A549 (cell line): ENCODE data around the gene TSPAN19. TPM values are rescaled to one million over a fixed set of nuclear protein-coding genes. Genes with fewer than 3 reads are reported as not detected.

ENCODE experiments used
- ATAC-seq, 2 experiments: fragments of 200-7000 bp in 1 of 2; fragments of >200 bp in 1 of 2; cut with Nextera tagmentation in 1 of 2; cut with Tn5 transposase in 1 of 2; 3 replicates each; pipeline versions ENCODE4 v1.8.0 to v1.9.1; 2018 to 2020; ENCODE audit warnings: mild to moderate bottlenecking in 1 of 2, moderate library complexity in 1 of 2
- CTCF ChIA-PET: fragments of 300-600 bp; sonication (Branson Sonifier 250); formaldehyde crosslinking; extraction: SDS; loops from one replicate; lab custom pipeline; 2021; ENCODE audit warnings: antibody characterized with exemption, inconsistent platforms; lab: Yijun Ruan, JAX
- POLR2A ChIA-PET: fragments of 350-600 bp; formaldehyde crosslinking; extraction: SDS; loops from one replicate; lab custom pipeline; 2021; ENCODE audit warnings: antibody characterized with exemption, inconsistent platforms; lab: Yijun Ruan, JAX
- DNase-seq, 2 experiments: peaks; one replicate each; pipeline versions ENCODE4 v3.0.0 to v3.0.0-alpha.2; 2011 to 2016; ENCODE audit warnings: low read depth in 1 of 2, low spot score in 1 of 2
- FAIRE-seq: peaks from 2 replicates; lab custom pipeline; 2011; peaks lifted over from hg19 to GRCh38; lab: Jason Lieb, UNC
- H3K27ac ChIP-seq, 2 experiments: fragments of >200 bp; sonication (Bioruptor Twin); formaldehyde crosslinking; 3 replicates each; pipeline ENCODE4 v1.5.1; 2016 to 2017
- H3K4me1 ChIP-seq: fragments of >200 bp; sonication (Bioruptor Twin); formaldehyde crosslinking; 3 replicates; pipeline ENCODE4 v1.6.1; 2016
- H3K4me2 ChIP-seq: fragments of >200 bp; sonication (Bioruptor Twin); formaldehyde crosslinking; 3 replicates; pipeline ENCODE4 v1.6.1; 2016
- H3K4me3 ChIP-seq: fragments of >200 bp; sonication (Bioruptor Twin); formaldehyde crosslinking; 3 replicates; pipeline ENCODE4 v1.5.1; 2016
- H3K9me3 ChIP-seq: fragments of >200 bp; sonication (Bioruptor Twin); formaldehyde crosslinking; 3 replicates; pipeline ENCODE4 v1.6.1; 2016
- BCL3 ChIP-seq: fragments of >200 bp; sonication (Bioruptor Twin); formaldehyde crosslinking; IDR thresholded peaks from 3 replicates; pipeline ENCODE4 v1.6.1; 2016
- CEBPB ChIP-seq, 2 experiments: fragments of >200 bp in 1 of 2; sonication (Bioruptor Twin) in 1 of 2; formaldehyde crosslinking in 1 of 2; IDR thresholded peaks; 2 replicates each; pipeline ENCODE4 v1.6.1; 2012 to 2016
- CHD2 ChIP-seq: fragments of 150-350 bp; IDR thresholded peaks from 2 replicates; pipeline ENCODE4 v1.6.1; 2014; ENCODE audit warnings: low read length; ENCODE audit not compliant: partially characterized antibody
- CTCF ChIP-seq: fragments of >200 bp; sonication (Bioruptor Twin); formaldehyde crosslinking; IDR thresholded peaks from 3 replicates; pipeline ENCODE4 v1.5.1; 2016
- FOSL2 ChIP-seq, 2 experiments: fragments of 450-650 bp in 1 of 2; fragments of >200 bp in 1 of 2; sonication (Bioruptor Twin) in 1 of 2; formaldehyde crosslinking; IDR thresholded peaks; 2 replicates each; pipeline versions ENCODE4 v1.5.0 to v1.6.1; 2016 to 2020; ENCODE audit warnings: mild to moderate bottlenecking in 1 of 2, moderate library complexity in 1 of 2
- HDAC2 ChIP-seq: fragments of 200-600 bp; sonication (generic); IDR thresholded peaks from 2 replicates; pipeline ENCODE4 v1.6.1; 2016
- HOXB13 ChIP-seq: fragments of 250-450 bp; sonication (Bioruptor Pico); IDR thresholded peaks from 2 replicates; pipeline ENCODE4 v1.5.0; 2020; ENCODE audit warnings: low read depth, mild to moderate bottlenecking, moderate library complexity
- MAZ ChIP-seq: fragments of 150-350 bp; IDR thresholded peaks from 2 replicates; pipeline ENCODE4 v1.6.1; 2014; ENCODE audit warnings: antibody characterized with exemption, low read depth, low read length, borderline replicate concordance
- MYC ChIP-seq: IDR thresholded peaks from 2 replicates; pipeline ENCODE4 v1.6.1; 2012; ENCODE audit warnings: mild to moderate bottlenecking, inconsistent platforms, low read length, improper control_type of control experiment, borderline replicate concordance
- PHF8 ChIP-seq: fragments of 200-600 bp; sonication (generic); IDR thresholded peaks from 2 replicates; pipeline ENCODE4 v1.6.1; 2016; ENCODE audit warnings: low read depth, mild to moderate bottlenecking, antibody characterized with exemption, moderate library complexity, borderline replicate concordance
- POLR2A ChIP-seq: IDR thresholded peaks from 2 replicates; pipeline ENCODE4 v1.6.1; 2012; ENCODE audit warnings: mild to moderate bottlenecking, low read length
- POLR2AphosphoS2 ChIP-seq: conservative IDR thresholded peaks from 2 replicates; pipeline ENCODE4 v1.6.1; 2012; ENCODE audit warnings: low read length, improper control_type of control experiment, inconsistent platforms
- RAD21 ChIP-seq, 2 experiments: fragments of >200 bp in 1 of 2; sonication (Bioruptor Twin) in 1 of 2; formaldehyde crosslinking in 1 of 2; IDR thresholded peaks in 1 of 2; conservative IDR thresholded peaks in 1 of 2; 2 replicates in 1 of 2; 3 replicates in 1 of 2; pipeline ENCODE4 v1.6.1; 2012 to 2018; ENCODE audit warnings: inconsistent platforms in 1 of 2
- SREBF2 ChIP-seq: fragments of 450-650 bp; IDR thresholded peaks from 2 replicates; pipeline ENCODE4 v1.6.1; 2014; ENCODE audit warnings: mild to moderate bottlenecking, moderate library complexity
- TFCP2L1 ChIP-seq: fragments of 250-450 bp; sonication (Bioruptor Pico); IDR thresholded peaks from 2 replicates; pipeline ENCODE4 v1.5.0; 2021; ENCODE audit warnings: mild to moderate bottlenecking
- TP53 ChIP-seq: fragments of 250-450 bp; sonication (Bioruptor Pico); IDR thresholded peaks from 2 replicates; pipeline ENCODE4 v1.5.0; 2021; ENCODE audit warnings: mild to moderate bottlenecking, moderate library complexity
- USF2 ChIP-seq: fragments of 450-650 bp; IDR thresholded peaks from 2 replicates; pipeline ENCODE4 v1.6.1; 2014; ENCODE audit warnings: antibody characterized with exemption
- ZC3H11A ChIP-seq: fragments of 450-650 bp; IDR thresholded peaks from 2 replicates; pipeline ENCODE4 v1.6.1; 2014; ENCODE audit warnings: antibody characterized with exemption, mild to moderate bottlenecking
- WGBS: methylation state at CpG from one replicate; pipeline ENCODE4 v1.1.6; 2017; ENCODE audit errors: missing lambda C conversion rate; 5-methylcytosine and 5-hydroxymethylcytosine counted together
- polyA plus RNA-seq, 4 experiments: library from polyadenylated mRNA; depleted of rRNA in 3 of 4; stranded (reverse); fragments of >200 nt; fragmentation: RNase III in 1 of 4; extraction: RNeasy Plus Mini Kit Qiagen cat#74134 plus additional on column Dnase treatment in 1 of 4; gene quantifications; 2 replicates in 3 of 4; 3 replicates in 1 of 4; pipeline ENCODE4 v1.2.3, GENCODE V29; 2011 to 2017

Gene TSPAN19
- polyA plus RNA-seq, 2 of the 4 experiments (the other 2 are of a cell fraction) = 0.12 to 0.36 TPM

- DNase-seq (no peak), FAIRE-seq (no peak)
- TF ChIP-seq FOSL2 (IDR thresholded peaks at IDR 0.05) = no peak
- no peak for TF ChIP-seq FOSL2 (CRISPR knock-in tag; IDR thresholded peaks at IDR 0.05)
- TF ChIP-seq MYC = no peak
- no peak for TF ChIP-seq BCL3
- no peak for TF ChIP-seq MAZ
- TF ChIP-seq HOXB13 (CRISPR knock-in tag) = no peak
- no peak for TF ChIP-seq RAD21 (conservative IDR thresholded peaks at IDR 0.05 in 1 of 2, IDR thresholded peaks at IDR 0.05 in 1 of 2)
- no peak for TF ChIP-seq POLR2AphosphoS2
- no peak for TF ChIP-seq POLR2A
- TF ChIP-seq ZC3H11A = no peak
- no peak for TF ChIP-seq CTCF
- TF ChIP-seq USF2 = no peak
- TF ChIP-seq HDAC2 = no peak
- TF ChIP-seq CHD2 = no peak
- TF ChIP-seq CEBPB (IDR thresholded peaks at IDR 0.05) = no peak
- TF ChIP-seq TP53 = no peak
Measured at GRCh38 chr12:85072826-85073225, 36.7 kb upstream of the TSPAN19 start.

GRCh38 chr12:85065837-85066482, 29.9 kb upstream of the TSPAN19 start:
- WGBS = 81% methylated on average over 3 of the region's 3 CpGs
- no peak for ATAC-seq
- POLR2A ChIA-PET = no interaction called here
- Histone ChIP-seq H3K4me2 (no peak overlapping the region), H3K4me3 (no peak overlapping the region), H3K27ac (no peak overlapping the region), H3K9me3 (no peaks in the 10 kb centered on the region), H3K4me1 (no peaks in the 10 kb centered on the region)
- TF ChIP-seq ZC3H11A (no peak), PHF8 (no peak), SREBF2 (no peak)
- DNase-seq = no peak
- CTCF ChIA-PET = interaction anchor here (1.4 to 1.5 kb wide), 2 partner anchors 9 to 11 kb away, joined by 4 to 5 read pairs; no protein-coding TSS in a partner anchor
- FAIRE-seq = no peak

More at GRCh38 chr12:85072826-85073225, 36.7 kb upstream of the TSPAN19 start:
- ATAC-seq = no peak
- ChIA-PET POLR2A (no interaction called here), CTCF (no interaction called here)
- Histone ChIP-seq H3K4me2 (no peak overlapping the region), H3K27ac (no peak overlapping the region), H3K9me3 (no peaks in the 10 kb centered on the region), H3K4me3 (no peak overlapping the region), H3K4me1 (peaks cover 3% of the 10 kb centered on the region; the same call in 1 of the 3 replicates)
- WGBS = 50% methylated on average over 1 of the region's 1 CpG

GRCh38 chr12:85060916-85061315, 24.8 kb upstream of the TSPAN19 start:
- 33% methylated on average over 2 of the region's 2 CpGs for WGBS
- CTCF ChIA-PET = no interaction called here

More at GRCh38 chr12:85060916-85061315, 24.8 kb upstream of the TSPAN19 start:
- TF ChIP-seq CTCF (no peak), TFCP2L1 (CRISPR knock-in tag) (no peak), MAZ (no peak)
- FAIRE-seq (no peak), DNase-seq (no peak), ATAC-seq (no peak)
- no peak overlapping the region for H3K4me2 ChIP-seq
- POLR2A ChIA-PET = no interaction called here
- no peaks in the 10 kb centered on the region for H3K4me1 ChIP-seq
- no peak overlapping the region for H3K4me3 ChIP-seq
- H3K9me3 ChIP-seq = no peaks in the 10 kb centered on the region
- H3K27ac ChIP-seq = no peak overlapping the region
